ENCODE measurements around the gene VPS4B. TPM values are rescaled to one million over a fixed set of nuclear protein-coding genes. Genes with fewer than 3 reads are reported as not detected.

Gene VPS4B
- polyA plus RNA-seq, 1 donor: 24.1 TPM

- DNase-seq (ENCODE audit: low read depth): no peak
Observed at GRCh38 chr18:63430526-63430925, 8.2 kb upstream of the VPS4B start.

DNA sequence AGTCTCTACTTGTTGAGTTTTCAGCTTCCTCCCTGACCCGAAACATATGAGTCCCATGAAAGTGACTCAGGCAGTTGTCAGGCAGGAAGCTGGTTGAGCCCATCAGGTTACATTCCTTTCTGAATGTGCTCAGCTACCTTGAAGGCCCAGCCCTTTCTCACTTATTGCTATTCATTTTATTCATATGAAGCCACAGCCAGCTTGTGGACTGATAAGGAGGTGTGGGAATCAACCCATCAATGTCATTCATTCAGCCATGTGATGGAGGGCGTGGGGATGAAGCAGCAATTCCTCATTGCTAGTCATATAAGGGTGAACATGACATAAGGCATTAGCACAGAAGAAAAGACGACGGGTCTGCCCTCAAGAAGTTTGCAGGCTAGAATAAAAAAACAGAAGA lies 5.3 kb upstream of the VPS4B start:
- DNase-seq (ENCODE audit: low read depth): no peak

DNA sequence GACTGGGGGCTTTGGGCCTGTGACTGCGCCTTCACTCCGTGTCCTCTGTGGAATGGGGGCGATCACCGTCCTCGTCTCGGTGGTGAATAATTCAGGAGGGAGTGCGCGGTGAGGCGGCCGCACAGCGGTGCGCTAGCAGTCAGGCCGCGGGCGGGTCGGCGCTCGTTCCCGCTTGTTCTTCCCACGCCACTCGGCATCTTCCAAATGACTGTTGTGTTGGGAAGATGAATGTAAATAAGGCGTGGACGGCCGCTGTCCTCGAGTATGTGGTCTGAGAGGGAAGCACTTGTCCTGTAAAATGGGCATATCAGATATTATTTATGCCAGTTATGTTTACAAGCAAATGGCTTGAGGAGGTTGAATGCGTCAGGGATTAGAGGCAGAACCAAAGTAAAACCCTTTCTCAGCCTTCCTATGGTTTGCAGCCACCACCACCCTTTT lies 608 bp upstream of the VPS4B start:
- no peak for DNase-seq (ENCODE audit: low read depth)

DNA sequence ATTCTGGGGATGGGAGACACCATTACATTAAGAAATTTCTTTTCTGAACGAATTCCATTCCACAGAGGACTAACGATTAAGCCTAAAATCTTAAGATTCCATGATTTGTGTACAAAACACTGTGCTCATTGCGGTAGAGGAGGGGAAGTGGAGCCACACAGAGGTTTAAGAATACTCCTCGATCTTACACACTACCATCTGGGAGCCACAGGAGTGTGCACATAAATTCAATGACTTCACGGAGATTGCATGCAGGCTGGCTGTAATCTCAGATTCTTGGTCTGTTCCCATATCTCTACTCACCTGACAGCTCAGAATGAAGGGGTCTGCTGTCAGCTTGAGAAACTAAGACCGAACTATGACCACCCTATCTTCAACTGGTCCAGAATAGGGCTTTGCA lies 762 bp downstream of the VPS4B start:
- DNase-seq (ENCODE audit: low read depth): no peak

DNA sequence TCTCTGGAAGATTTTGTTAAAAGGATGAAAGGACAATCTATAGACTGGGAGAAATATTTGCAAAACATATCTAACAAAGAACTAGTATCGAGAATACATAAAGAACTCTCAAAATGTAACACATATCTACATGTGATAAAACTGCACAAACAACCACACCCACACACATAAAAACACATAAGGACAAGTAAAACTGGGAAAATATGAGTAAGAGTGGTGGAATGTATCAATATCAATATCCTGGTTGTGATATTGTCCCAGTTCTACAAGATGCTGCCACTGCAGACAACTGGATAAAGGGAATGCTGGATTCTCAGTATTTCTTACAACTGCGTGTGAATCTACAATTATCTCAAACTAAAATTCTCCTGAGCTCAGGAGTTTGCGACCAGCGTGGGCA lies 9.3 kb downstream of the VPS4B start:
- DNase-seq (ENCODE audit: low read depth): no peak

- DNase-seq (ENCODE audit: low read depth): no peak
Observed at GRCh38 chr18:63410792-63411191, 11.5 kb downstream of the VPS4B start.

DNA sequence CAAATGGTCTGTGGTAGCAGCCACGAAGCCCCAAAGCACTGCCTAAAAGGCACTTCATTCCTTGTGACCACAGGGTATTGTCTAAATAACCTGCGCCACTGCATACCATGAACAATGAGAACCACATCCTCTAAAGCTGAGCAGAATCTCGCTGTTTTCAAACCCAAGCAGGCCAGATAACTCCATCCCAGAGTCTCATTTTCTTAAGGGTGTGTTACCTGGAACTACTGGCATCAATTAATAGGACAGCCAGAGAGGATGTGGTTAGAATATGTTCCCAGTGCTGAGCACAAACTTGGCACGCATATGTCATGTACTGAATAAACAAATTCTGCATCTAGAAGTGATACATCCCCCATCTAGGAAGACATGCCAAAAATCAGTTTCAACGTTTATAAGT lies 13.0 kb downstream of the VPS4B start:
- DNase-seq (ENCODE audit: low read depth): no peak

DNA sequence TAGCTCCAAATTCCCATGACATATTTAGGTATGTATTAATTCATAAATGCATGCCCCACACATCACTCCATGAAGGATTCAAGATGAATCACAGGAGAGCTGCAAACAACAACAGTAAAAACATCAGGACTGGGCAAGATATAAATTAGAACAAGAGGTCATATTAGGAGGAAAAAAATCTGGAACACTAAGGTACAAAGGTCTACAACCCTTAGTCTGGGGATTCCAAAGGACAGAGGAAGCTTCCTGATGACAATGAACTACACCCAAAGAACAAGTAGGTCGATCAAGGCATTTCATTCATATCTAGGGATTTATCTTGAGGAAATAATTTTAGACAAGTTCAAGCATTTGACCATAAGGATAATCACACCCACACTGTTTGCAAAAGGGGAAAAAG lies 14.5 kb downstream of the VPS4B start:
- no peak for DNase-seq (ENCODE audit: low read depth)

- no peak for DNase-seq (ENCODE audit: low read depth)
Observed at GRCh38 chr18:63405986-63406385, 16.3 kb downstream of the VPS4B start.

GRCh38 chr18:63402246-63403162 lies 19.8 kb downstream of the VPS4B start:
- DNase-seq (ENCODE audit: low read depth): no peak

DNA sequence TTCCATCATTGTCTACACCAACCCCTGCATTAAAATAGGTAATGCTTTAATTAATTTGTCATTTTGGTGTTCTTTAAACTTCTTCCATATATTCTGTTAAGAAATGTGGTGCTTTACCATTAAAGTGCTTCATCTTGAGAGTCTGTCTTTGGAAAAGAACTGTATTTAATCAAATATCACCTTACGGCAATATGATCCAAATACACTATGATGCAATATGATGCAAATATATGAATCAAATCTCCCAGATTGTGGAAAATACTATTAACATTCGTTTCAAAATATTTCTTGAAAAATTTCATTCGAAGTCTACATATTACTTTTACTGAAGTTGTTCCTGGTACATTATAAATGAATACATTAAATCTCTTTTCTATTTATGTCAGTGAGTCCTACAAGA lies 23.0 kb downstream of the VPS4B start:
- no peak for DNase-seq (ENCODE audit: low read depth)

DNA sequence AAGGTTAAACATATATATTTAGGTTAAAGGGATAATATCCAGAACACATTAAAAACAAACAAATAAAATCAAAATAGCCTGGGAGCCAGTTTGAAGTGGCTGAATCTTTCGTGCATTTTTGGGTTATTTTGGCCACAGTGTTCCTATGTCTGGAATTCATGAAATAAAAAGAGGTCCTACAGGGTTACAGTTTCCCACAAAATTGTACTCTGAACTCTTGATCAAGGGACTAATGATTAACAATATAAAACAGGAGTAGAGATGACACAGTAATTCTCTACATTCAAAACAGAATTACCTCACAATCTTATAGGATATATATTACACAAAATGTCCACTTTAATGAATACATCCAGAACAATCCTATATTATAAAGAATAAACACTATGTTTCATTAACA lies 24.9 kb downstream of the VPS4B start:
- no peak for DNase-seq (ENCODE audit: low read depth)

- DNase-seq (ENCODE audit: low read depth): no peak
Observed at GRCh38 chr18:63395503-63395902, 26.8 kb downstream of the VPS4B start.

DNA sequence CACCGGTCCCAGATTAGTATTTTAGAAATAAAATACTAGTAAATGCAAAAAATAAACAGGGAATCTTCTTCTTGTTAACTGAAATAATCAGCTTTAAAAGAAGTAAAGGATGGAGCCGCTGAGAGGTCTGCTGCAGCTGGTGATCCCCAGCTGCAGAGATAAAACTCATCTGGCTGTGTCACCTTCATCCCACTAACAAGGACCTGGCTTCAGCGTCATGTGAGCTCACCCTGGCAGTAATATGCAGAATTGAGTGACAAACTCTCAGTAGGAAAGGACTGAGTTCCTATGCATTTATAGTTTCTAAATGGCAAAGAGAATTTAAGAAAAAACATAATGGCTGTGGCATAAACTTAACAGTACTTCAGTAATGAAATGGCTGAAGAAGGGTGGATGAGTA lies 27.3 kb downstream of the VPS4B start:
- no peak for DNase-seq (ENCODE audit: low read depth)

GRCh38 chr18:63387861-63388260 lies 34.4 kb downstream of the VPS4B start:
- DNase-seq (ENCODE audit: low read depth): no peak

GRCh38 chr18:63382843-63383242 lies 39.4 kb downstream of the VPS4B start:
- DNase-seq (ENCODE audit: low read depth): no peak

DNA sequence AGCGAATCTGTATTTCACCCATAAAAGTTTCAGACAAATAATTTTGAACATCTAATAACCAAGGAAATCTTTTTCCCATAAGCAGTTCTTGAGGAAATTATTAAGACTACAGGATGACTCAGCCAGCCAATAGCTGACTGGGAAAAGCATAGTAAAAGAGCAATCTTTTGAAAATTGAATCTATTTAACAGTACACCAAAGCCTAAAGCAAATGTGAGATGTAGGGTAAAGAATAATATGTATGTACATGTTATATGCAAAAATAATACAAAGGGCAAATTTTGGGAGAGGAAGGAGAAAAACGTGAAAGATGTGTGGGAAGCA lies 42.7 kb downstream of the VPS4B start:
- no peak for DNase-seq (ENCODE audit: low read depth)

DNA sequence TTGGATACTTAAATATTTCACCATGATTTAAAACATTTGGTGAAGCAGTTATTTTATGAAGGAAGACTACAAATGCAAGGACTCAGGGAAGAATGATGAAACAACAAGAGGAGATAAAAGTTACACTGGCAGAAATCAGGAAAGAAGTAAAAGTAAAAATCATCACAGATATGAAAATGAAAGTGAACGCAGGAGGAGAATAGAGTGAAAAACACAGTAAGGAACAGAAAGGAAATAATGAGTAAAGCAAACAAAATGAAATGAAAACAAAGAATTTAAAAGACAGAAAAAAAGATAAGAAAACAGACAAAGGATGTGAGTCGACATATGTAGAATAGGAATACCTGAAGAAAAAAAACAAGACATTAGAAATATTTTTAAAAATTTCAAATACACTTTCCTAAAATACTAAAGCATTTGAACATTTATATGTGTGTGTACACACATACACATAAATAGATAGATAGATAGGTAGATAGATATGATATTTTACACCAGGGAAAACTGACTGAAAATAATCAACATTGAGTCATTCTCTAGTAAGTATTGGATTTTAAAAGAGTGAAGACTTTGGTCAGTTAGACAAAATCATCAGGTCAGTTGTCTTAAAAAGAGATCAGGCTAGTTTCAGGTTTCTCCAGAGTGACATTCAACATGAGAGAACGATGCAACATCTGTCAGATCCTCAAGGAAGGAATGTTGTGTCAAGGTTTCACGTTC lies 43.2 kb downstream of the VPS4B start:
- DNase-seq (ENCODE audit: low read depth): no peak

DNA sequence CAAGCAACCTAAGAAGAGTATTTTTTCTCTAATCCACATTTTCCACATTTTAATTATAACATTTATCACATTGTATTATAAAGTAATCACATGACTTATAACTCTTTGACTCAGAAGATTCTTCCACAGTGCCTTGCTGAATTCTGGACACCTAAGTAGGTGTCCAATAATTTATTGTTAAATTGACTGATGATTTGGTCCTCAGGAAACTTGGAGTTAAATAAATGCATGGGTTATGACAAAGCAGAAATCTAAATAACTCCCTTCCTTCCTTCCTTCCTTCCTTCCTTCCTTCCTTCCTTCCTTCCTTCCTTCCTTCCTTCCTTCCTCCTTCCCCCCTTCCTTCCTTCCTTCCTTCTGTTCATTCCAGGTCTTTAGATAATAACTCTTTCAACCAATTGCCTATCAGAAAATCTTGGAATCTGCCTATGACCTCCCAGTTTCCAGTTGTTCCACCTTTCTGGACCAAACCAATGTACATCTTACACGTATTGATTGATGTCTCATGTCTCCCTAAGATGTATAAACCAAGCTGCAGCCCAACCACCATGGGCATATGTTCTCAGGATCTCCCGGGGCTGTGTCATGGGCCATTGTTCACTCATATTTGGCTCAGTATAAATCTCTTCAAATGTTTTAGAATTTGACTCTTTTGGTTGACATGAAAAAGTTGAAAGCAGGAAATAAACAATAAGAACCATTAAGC lies 44.8 kb downstream of the VPS4B start:
- DNase-seq (ENCODE audit: low read depth): no peak

- DNase-seq (ENCODE audit: low read depth): no peak
Observed at GRCh38 chr18:63376538-63376937, 45.7 kb downstream of the VPS4B start.

DNA sequence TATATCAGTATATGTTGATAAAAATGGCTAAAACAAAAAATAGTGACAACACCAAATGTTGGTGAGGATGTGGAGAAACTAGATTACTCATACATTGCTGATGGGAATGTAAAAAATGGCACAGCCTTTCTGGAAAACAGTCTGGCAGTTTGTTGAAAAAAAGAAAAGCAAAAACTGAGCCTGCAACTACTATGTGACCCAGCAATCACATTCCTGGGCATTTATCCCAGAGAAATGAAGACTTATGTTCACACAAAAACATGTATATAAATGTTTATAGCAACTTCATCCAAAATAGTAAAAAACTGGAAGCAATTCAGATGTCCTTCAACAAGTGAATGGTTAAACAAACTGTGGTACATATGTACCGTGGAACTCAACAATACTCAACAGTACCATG lies 47.7 kb downstream of the VPS4B start:
- DNase-seq (ENCODE audit: low read depth): no peak

DNA sequence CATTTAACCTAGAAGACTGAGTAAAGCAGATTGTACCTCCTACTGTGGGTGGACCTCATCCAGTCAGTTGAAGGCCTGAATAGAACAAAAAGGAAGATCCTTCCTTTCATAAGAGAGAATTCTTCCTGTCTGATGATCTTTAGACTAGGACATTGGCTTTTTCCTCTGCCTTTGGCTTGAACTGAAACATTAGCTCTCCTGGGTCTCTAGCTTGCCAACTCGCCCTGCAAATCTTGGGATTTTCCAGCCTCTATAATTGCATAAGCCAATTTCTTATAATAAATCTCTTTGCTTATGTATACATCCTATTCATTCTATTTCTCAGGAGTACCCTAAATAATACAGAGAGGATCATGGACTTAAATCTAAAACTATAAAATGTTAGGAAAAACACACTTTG lies 49.1 kb downstream of the VPS4B start:
- DNase-seq (ENCODE audit: low read depth): no peak

GRCh38 chr18:63368611-63369010 lies 53.7 kb downstream of the VPS4B start:
- no peak for DNase-seq (ENCODE audit: low read depth)

Measured in forelimb muscle (tissue), 1 donor.